HEK293 (cell line): ENCODE data around the gene PARD3B.

Experiments
- CTCF ChIA-PET: fragments of 350-600 bp; formaldehyde crosslinking; extraction: SDS; loops from one replicate; lab custom pipeline; 2021; ENCODE audit warnings: antibody characterized with exemption; lab: Yijun Ruan, JAX
- POLR2A ChIA-PET: fragments of 300-600 bp; formaldehyde crosslinking; extraction: SDS; loops from one replicate; lab custom pipeline; 2020; ENCODE audit warnings: antibody characterized with exemption, inconsistent platforms; lab: Yijun Ruan, JAX
- H3K27ac ChIP-seq: fragments of 200-500 bp; sonication (Bioruptor generic); 2 replicates; pipeline ENCODE4 v1.5.1; 2014; ENCODE audit warnings: low read depth, low read length, control low read depth, inconsistent platforms; ENCODE audit errors: extremely low read depth
- H3K36me3 ChIP-seq, 2 experiments: fragments of 200-500 bp in 1 of 2; sonication (Bioruptor generic) in 1 of 2; 1 replicate in 1 of 2; 2 replicates in 1 of 2; pipeline ENCODE4 v1.5.1; 2014 to 2017; ENCODE audit warnings: inconsistent platforms in 2 of 2, low read length in 2 of 2; ENCODE audit not compliant: control insufficient read depth in 2 of 2, insufficient read depth in 1 of 2
- H3K4me1 ChIP-seq: fragments of 200-500 bp; sonication (Bioruptor generic); 2 replicates; pipeline ENCODE4 v1.5.1; 2014; ENCODE audit warnings: mild to moderate bottlenecking, low read length, inconsistent platforms; ENCODE audit not compliant: control insufficient read depth, insufficient read depth
- H3K4me3 ChIP-seq: 2 replicates; pipeline ENCODE4 v1.5.1; 2011; ENCODE audit warnings: low read depth, mild to moderate bottlenecking, control low read depth, low read length, moderate library complexity
- H3K9me3 ChIP-seq: fragments of 200-500 bp; sonication (Bioruptor generic); 2 replicates; pipeline ENCODE4 v1.5.1; 2014; ENCODE audit warnings: low read depth, low read length, inconsistent platforms; ENCODE audit not compliant: control insufficient read depth, insufficient read depth
- FEZF1 ChIP-seq: fragments of 450-650 bp; formaldehyde crosslinking; IDR thresholded peaks from 2 replicates; pipeline ENCODE4 v1.5.1; 2016; ENCODE audit warnings: missing biosample characterization, missing genetic modification characterization
- KLF9 ChIP-seq: fragments of 450-650 bp; formaldehyde crosslinking; IDR thresholded peaks from 2 replicates; pipeline ENCODE4 v1.5.1; 2016; ENCODE audit warnings: missing biosample characterization, missing genetic modification characterization, low read depth
- PRDM10 ChIP-seq: fragments of 450-650 bp; formaldehyde crosslinking; IDR thresholded peaks from 2 replicates; pipeline ENCODE4 v1.5.1; 2016; ENCODE audit warnings: missing biosample characterization, missing genetic modification characterization
- PRDM2 ChIP-seq: fragments of 450-650 bp; formaldehyde crosslinking; IDR thresholded peaks from 2 replicates; pipeline ENCODE4 v1.5.1; 2016; ENCODE audit warnings: missing biosample characterization, missing genetic modification characterization, borderline replicate concordance
- SCRT2 ChIP-seq: fragments of 450-650 bp; formaldehyde crosslinking; IDR thresholded peaks from 2 replicates; pipeline ENCODE4 v1.5.1; 2016; ENCODE audit warnings: missing biosample characterization, missing genetic modification characterization
- SP2 ChIP-seq: fragments of 450-650 bp; formaldehyde crosslinking; IDR thresholded peaks from 2 replicates; pipeline ENCODE4 v1.5.1; 2016; ENCODE audit warnings: missing biosample characterization, missing genetic modification characterization
- ZBTB1 ChIP-seq: fragments of 450-650 bp; formaldehyde crosslinking; IDR thresholded peaks from 2 replicates; pipeline ENCODE4 v1.5.1; 2016; ENCODE audit warnings: missing biosample characterization, missing genetic modification characterization
- ZNF18 ChIP-seq: fragments of 450-650 bp; formaldehyde crosslinking; IDR thresholded peaks from 2 replicates; pipeline ENCODE4 v1.5.1; 2016; ENCODE audit warnings: missing biosample characterization, missing genetic modification characterization
- ZNF223 ChIP-seq: fragments of 450-650 bp; formaldehyde crosslinking; IDR thresholded peaks from 2 replicates; pipeline ENCODE4 v1.5.1; 2016; ENCODE audit warnings: missing biosample characterization, missing genetic modification characterization
- ZNF239 ChIP-seq: fragments of 450-650 bp; formaldehyde crosslinking; IDR thresholded peaks from 2 replicates; pipeline ENCODE4 v1.5.1; 2016; ENCODE audit warnings: missing biosample characterization, missing genetic modification characterization
- ZNF24 ChIP-seq: fragments of 450-650 bp; formaldehyde crosslinking; IDR thresholded peaks from 2 replicates; pipeline ENCODE4 v1.5.1; 2016; ENCODE audit warnings: missing biosample characterization, missing genetic modification characterization
- ZNF280D ChIP-seq: fragments of 450-650 bp; formaldehyde crosslinking; IDR thresholded peaks from 2 replicates; pipeline ENCODE4 v1.5.1; 2016; ENCODE audit warnings: missing biosample characterization, missing genetic modification characterization
- ZNF423 ChIP-seq: fragments of 450-650 bp; formaldehyde crosslinking; IDR thresholded peaks from 2 replicates; pipeline ENCODE4 v1.5.1; 2016; ENCODE audit warnings: missing biosample characterization, missing genetic modification characterization
- ZNF449 ChIP-seq: fragments of 450-650 bp; formaldehyde crosslinking; IDR thresholded peaks from 2 replicates; pipeline ENCODE4 v1.5.1; 2017; ENCODE audit warnings: missing biosample characterization, mild to moderate bottlenecking, missing genetic modification characterization, moderate library complexity
- ZNF529 ChIP-seq: fragments of 450-650 bp; formaldehyde crosslinking; IDR thresholded peaks from 2 replicates; pipeline ENCODE4 v1.5.1; 2017; ENCODE audit warnings: missing genetic modification characterization, missing biosample characterization; ENCODE audit not compliant: insufficient replicate concordance
- ZNF629 ChIP-seq: fragments of 450-650 bp; formaldehyde crosslinking; IDR thresholded peaks from 2 replicates; pipeline ENCODE4 v1.5.1; 2017; ENCODE audit warnings: missing biosample characterization, missing genetic modification characterization

PARD3B gene

GRCh38 chr2:204510709-204511420 lies 34.4 kb upstream of the PARD3B start:
- Histone ChIP-seq H3K27ac (0 out of 2 replicates have a peak overlapping the region, but pooled peaks have one; percentile 7), H3K9me3 (no peaks in the 10 kb centered on the region), H3K36me3 (no peaks in the 10 kb centered on the region), H3K4me3 (no peak overlapping the region), H3K4me1 (no peaks in the 10 kb centered on the region)
- ChIA-PET POLR2A (no interaction called here), CTCF (no interaction called here)
- no peak for TF ChIP-seq ZBTB1 (tag by site-specific recombination)
- TF ChIP-seq SCRT2 (tag by site-specific recombination), result peak; percentile 74
- no peak for TF ChIP-seq SP2 (tag by site-specific recombination)
- 0 out of 2 replicates have a peak, but pooled peaks have one; percentile 54 for TF ChIP-seq ZNF18 (tag by site-specific recombination)
- no peak for TF ChIP-seq ZNF223 (tag by site-specific recombination)
- no peak for TF ChIP-seq ZNF24
- TF ChIP-seq PRDM2 (tag by site-specific recombination), result no peak
- peak; percentile 44; the same call in 1 of the 2 replicates for TF ChIP-seq ZNF423 (tag by site-specific recombination)
- 0 out of 2 replicates have a peak, but pooled peaks have one; percentile 22 for TF ChIP-seq ZNF629 (tag by site-specific recombination)
- TF ChIP-seq ZNF529, result no peak
- TF ChIP-seq PRDM10 (tag by site-specific recombination), result no peak
- no peak for TF ChIP-seq ZNF449 (tag by site-specific recombination)
- TF ChIP-seq ZNF280D (tag by site-specific recombination), result no peak
- TF ChIP-seq ZNF239 (tag by site-specific recombination), result no peak
- no peak for TF ChIP-seq KLF9 (tag by site-specific recombination)
- peak; percentile 94 for TF ChIP-seq FEZF1 (tag by site-specific recombination)
